ENCODE measurements around the gene TPO. TPM values are rescaled to one million over a fixed set of nuclear protein-coding genes. Genes with fewer than 3 reads are reported as not detected.
"Not testable (repeated sequence)": the region's sequence is repeated elsewhere in the genome, so short reads cannot be mapped to it uniquely, and the experiment has no call there.

TPO gene
- not detected in 2 replicates for total RNA-seq

GRCh38 chr2:1413156-1413710 is at the start of gene TPO:
TSS of gene TPO (plus strand) at chr2:1413463. CDS start at chr2:1414409, 946 bp downstream.
- H3K36me3 Mint-ChIP-seq (ENCODE audit: low read depth): no peaks in the 10 kb centered on the region
- H3K4me3 Mint-ChIP-seq: no peak within 1 kb of the TSS
- no peak within 1 kb of the TSS for H3K27ac Mint-ChIP-seq
- intact Hi-C loops (cut with micrococcal nuclease): no loop called here
- DNase-seq: no peak
- no peaks in the 10 kb centered on the region for H3K27me3 Mint-ChIP-seq
- no peaks in the 10 kb centered on the region for H3K4me1 Mint-ChIP-seq
- H3K9me3 Mint-ChIP-seq: no peaks in the 10 kb centered on the region

- no peak overlapping the region for H3K4me3 Mint-ChIP-seq
- H3K9me3 Mint-ChIP-seq: no peaks in the 10 kb centered on the region
- peaks cover 2% of the 10 kb centered on the region for H3K27me3 Mint-ChIP-seq
- H3K36me3 Mint-ChIP-seq (ENCODE audit: low read depth): no peaks in the 10 kb centered on the region
- H3K4me1 Mint-ChIP-seq: no peaks in the 10 kb centered on the region
- no peak overlapping the region for H3K27ac Mint-ChIP-seq
- intact Hi-C loops (cut with micrococcal nuclease): no loop called here
- no peak for DNase-seq
Observed at GRCh38 chr2:1366546-1367134, 46.6 kb upstream of the TPO start.

- no peak for DNase-seq
Observed at GRCh38 chr2:1367601-1368000, 45.7 kb upstream of the TPO start.

GRCh38 chr2:1369905-1370304 is 43.4 kb upstream of the TPO start:
- no peak overlapping the region for H3K27ac Mint-ChIP-seq
- H3K36me3 Mint-ChIP-seq (ENCODE audit: low read depth): no peaks in the 10 kb centered on the region
- peaks cover 2% of the 10 kb centered on the region for H3K27me3 Mint-ChIP-seq
- no peaks in the 10 kb centered on the region for H3K4me1 Mint-ChIP-seq
- DNase-seq: no peak
- H3K4me3 Mint-ChIP-seq: no peak overlapping the region
- no peaks in the 10 kb centered on the region for H3K9me3 Mint-ChIP-seq
- intact Hi-C loops (cut with micrococcal nuclease): no loop called here

More at GRCh38 chr2:1367601-1368000, 45.7 kb upstream of the TPO start:
- no peaks in the 10 kb centered on the region for H3K36me3 Mint-ChIP-seq (ENCODE audit: low read depth)
- H3K27ac Mint-ChIP-seq: no peak overlapping the region
- H3K4me3 Mint-ChIP-seq: no peak overlapping the region
- no peaks in the 10 kb centered on the region for H3K9me3 Mint-ChIP-seq
- H3K4me1 Mint-ChIP-seq: no peaks in the 10 kb centered on the region
- intact Hi-C loops (cut with micrococcal nuclease): no loop called here
- H3K27me3 Mint-ChIP-seq: peaks cover 2% of the 10 kb centered on the region

- no peaks in the 10 kb centered on the region for H3K9me3 Mint-ChIP-seq
- H3K4me1 Mint-ChIP-seq: no peaks in the 10 kb centered on the region
- H3K36me3 Mint-ChIP-seq (ENCODE audit: low read depth): no peaks in the 10 kb centered on the region
- peaks cover 2% of the 10 kb centered on the region for H3K27me3 Mint-ChIP-seq
- intact Hi-C loops (cut with micrococcal nuclease): no loop called here
- no peak for DNase-seq
- H3K4me3 Mint-ChIP-seq: no peak overlapping the region
- H3K27ac Mint-ChIP-seq: no peak overlapping the region
Observed at GRCh38 chr2:1370461-1370860, 42.8 kb upstream of the TPO start.

GRCh38 chr2:1371082-1371481 is 42.2 kb upstream of the TPO start:
- Mint-ChIP-seq H3K9me3 (no peaks in the 10 kb centered on the region), H3K27ac (no peak overlapping the region), H3K27me3 (peaks cover 2% of the 10 kb centered on the region), H3K4me3 (no peak overlapping the region), H3K4me1 (no peaks in the 10 kb centered on the region), H3K36me3 (ENCODE audit: low read depth) (no peaks in the 10 kb centered on the region)
- DNase-seq: no peak
- intact Hi-C loops (cut with micrococcal nuclease): no loop called here

- intact Hi-C loops (cut with micrococcal nuclease): no loop called here
- Mint-ChIP-seq H3K27ac (no peak overlapping the region), H3K36me3 (ENCODE audit: low read depth) (no peaks in the 10 kb centered on the region), H3K27me3 (peaks cover 2% of the 10 kb centered on the region), H3K4me1 (no peaks in the 10 kb centered on the region), H3K4me3 (no peak overlapping the region), H3K9me3 (no peaks in the 10 kb centered on the region)
- DNase-seq: no peak
Observed at GRCh38 chr2:1373830-1374229, 39.4 kb upstream of the TPO start.

GRCh38 chr2:1374287-1374686 is 39.0 kb upstream of the TPO start:
- DNase-seq: no peak
- Mint-ChIP-seq H3K4me1 (no peaks in the 10 kb centered on the region), H3K27me3 (peaks cover 2% of the 10 kb centered on the region), H3K9me3 (no peaks in the 10 kb centered on the region), H3K36me3 (ENCODE audit: low read depth) (no peaks in the 10 kb centered on the region), H3K4me3 (no peak overlapping the region), H3K27ac (no peak overlapping the region)
- intact Hi-C loops (cut with micrococcal nuclease): no loop called here

- Mint-ChIP-seq H3K36me3 (ENCODE audit: low read depth) (no peaks in the 10 kb centered on the region), H3K4me3 (no peak overlapping the region), H3K4me1 (no peaks in the 10 kb centered on the region), H3K9me3 (no peaks in the 10 kb centered on the region), H3K27me3 (peaks cover 2% of the 10 kb centered on the region), H3K27ac (no peak overlapping the region)
- no peak for DNase-seq
- intact Hi-C loops (cut with micrococcal nuclease): no loop called here
Observed at GRCh38 chr2:1375794-1376193, 37.5 kb upstream of the TPO start.

- Mint-ChIP-seq H3K4me3 (no peak overlapping the region), H3K9me3 (no peaks in the 10 kb centered on the region), H3K27me3 (no peaks in the 10 kb centered on the region), H3K36me3 (ENCODE audit: low read depth) (no peaks in the 10 kb centered on the region), H3K27ac (no peak overlapping the region), H3K4me1 (no peaks in the 10 kb centered on the region)
- DNase-seq: no peak
- intact Hi-C loops (cut with micrococcal nuclease): no loop called here
Observed at GRCh38 chr2:1377473-1377872, 35.8 kb upstream of the TPO start.

- no peak overlapping the region for H3K4me3 Mint-ChIP-seq
- peaks cover 2% of the 10 kb centered on the region for H3K9me3 Mint-ChIP-seq
- DNase-seq: no peak
- no peaks in the 10 kb centered on the region for H3K27me3 Mint-ChIP-seq
- H3K27ac Mint-ChIP-seq: no peak overlapping the region
- no peaks in the 10 kb centered on the region for H3K4me1 Mint-ChIP-seq
- no peaks in the 10 kb centered on the region for H3K36me3 Mint-ChIP-seq (ENCODE audit: low read depth)
- intact Hi-C loops (cut with micrococcal nuclease): no loop called here
Observed at GRCh38 chr2:1378456-1379150, 34.7 kb upstream of the TPO start.

- no peak for DNase-seq
- Mint-ChIP-seq H3K4me3 (no peak overlapping the region), H3K9me3 (peaks cover 9% of the 10 kb centered on the region), H3K27ac (no peak overlapping the region), H3K4me1 (no peaks in the 10 kb centered on the region), H3K36me3 (ENCODE audit: low read depth) (no peaks in the 10 kb centered on the region), H3K27me3 (no peaks in the 10 kb centered on the region)
- intact Hi-C loops (cut with micrococcal nuclease): no loop called here
Observed at GRCh38 chr2:1381644-1382043, 31.6 kb upstream of the TPO start.

- H3K4me1 Mint-ChIP-seq; H3K27ac Mint-ChIP-seq; H3K9me3 Mint-ChIP-seq; intact Hi-C loops (cut with micrococcal nuclease); H3K36me3 Mint-ChIP-seq (ENCODE audit: low read depth); H3K4me3 Mint-ChIP-seq; DNase-seq; H3K27me3 Mint-ChIP-seq: not testable (repeated sequence)
Observed at GRCh38 chr2:1387954-1388725, 25.1 kb upstream of the TPO start.

GRCh38 chr2:1390118-1390517 is 23.1 kb upstream of the TPO start:
- H3K4me3 Mint-ChIP-seq; H3K9me3 Mint-ChIP-seq; H3K27ac Mint-ChIP-seq; H3K27me3 Mint-ChIP-seq; H3K36me3 Mint-ChIP-seq (ENCODE audit: low read depth); intact Hi-C loops (cut with micrococcal nuclease); H3K4me1 Mint-ChIP-seq; DNase-seq: not testable (repeated sequence)
